SU-DHL-6 (cell line): Measurements from ENCODE around the gene RECK.

ENCODE experiments used
- CTCF ChIP-seq: fragments of 200-600 bp; sonication (generic); IDR thresholded peaks from one replicate; pipeline ENCODE4 v1.5.1; 2017; ENCODE audit warnings: antibody characterized with exemption, mild to moderate bottlenecking, low read length, moderate library complexity; ENCODE audit not compliant: insufficient read depth, poor library complexity, severe bottlenecking
- EZH2phosphoT487 ChIP-seq: fragments of 200-600 bp; sonication (generic), shearing (Covaris generic); conservative IDR thresholded peaks from 2 replicates; pipeline ENCODE4 v1.6.1; 2018; ENCODE audit warnings: mild to moderate bottlenecking, antibody characterized with exemption, low read length, moderate library complexity, mixed read lengths

GRCh38 chr9:36029765-36030528 is 6.8 kb upstream of the RECK start:
- no peak for TF ChIP-seq CTCF
- TF ChIP-seq EZH2phosphoT487 = no peak
